Inflammatory macrophage treated with lipopolysaccharide for 4 hours (primary cell): Measurements from ENCODE around the gene SEL1L.
"Not testable (repeated sequence)": the region's sequence is repeated elsewhere in the genome, so short reads cannot be mapped to it uniquely, and the experiment has no call there.

Experiments
- DNase-seq: peaks from one replicate; pipeline ENCODE4 v3.0.0-alpha.2; 2020

Gene SEL1L

GRCh38 chr14:81523616-81524015 lies 10.0 kb downstream of the SEL1L start:
- no peak for DNase-seq

GRCh38 chr14:81523016-81523415 lies 10.6 kb downstream of the SEL1L start:
- no peak for DNase-seq

- no peak for DNase-seq
Measured at GRCh38 chr14:81521356-81521755, 12.3 kb downstream of the SEL1L start.

- DNase-seq = peak; percentile 91
Measured at GRCh38 chr14:81519200-81520011, 14.2 kb downstream of the SEL1L start.

- peak; percentile 56 for DNase-seq
Measured at GRCh38 chr14:81517798-81518398, 15.8 kb downstream of the SEL1L start.

- DNase-seq = peak; percentile 87
Measured at GRCh38 chr14:81516986-81517797, 16.5 kb downstream of the SEL1L start.

- DNase-seq = not testable (repeated sequence)
Measured at GRCh38 chr14:81515927-81516326, 17.7 kb downstream of the SEL1L start.

- not testable (repeated sequence) for DNase-seq
Measured at GRCh38 chr14:81512826-81513225, 20.8 kb downstream of the SEL1L start.

GRCh38 chr14:81511111-81511904 lies 22.3 kb downstream of the SEL1L start:
- peak; percentile 78 for DNase-seq

- no peak for DNase-seq
Measured at GRCh38 chr14:81509838-81510452, 23.7 kb downstream of the SEL1L start.

GRCh38 chr14:81509321-81509720 lies 24.3 kb downstream of the SEL1L start:
- DNase-seq = no peak

GRCh38 chr14:81506487-81506886 lies 27.2 kb downstream of the SEL1L start:
- no peak for DNase-seq

- no peak for DNase-seq
Measured at GRCh38 chr14:81504864-81505263, 28.8 kb downstream of the SEL1L start.

GRCh38 chr14:81485781-81486180 lies 47.9 kb downstream of the SEL1L start:
- DNase-seq = peak; percentile 52

GRCh38 chr14:81485372-81485771 lies 48.3 kb downstream of the SEL1L start:
- no peak for DNase-seq

- no peak for DNase-seq
Measured at GRCh38 chr14:81484120-81484519, 49.5 kb downstream of the SEL1L start.

- DNase-seq = no peak
Measured at GRCh38 chr14:81480741-81481140, 52.9 kb downstream of the SEL1L start.

- DNase-seq = peak; percentile 10
Measured at GRCh38 chr14:81478446-81478845, 55.2 kb downstream of the SEL1L start.

GRCh38 chr14:81476816-81477215 lies 56.8 kb downstream of the SEL1L start:
- DNase-seq = no peak

GRCh38 chr14:81474685-81475324 lies 58.8 kb downstream of the SEL1L start:
- DNase-seq = no peak

GRCh38 chr14:81474148-81474492 lies 59.5 kb downstream of the SEL1L start:
- peak; percentile 27 for DNase-seq
